HG02970 (cell line): Measurements from ENCODE around the gene TBC1D2B.

Source experiments
- ATAC-seq: cut with Tn5 transposase; IDR thresholded peaks from one replicate; pipeline ENCODE4 v1.9.1; 2021; ENCODE audit warnings: mild to moderate bottlenecking, moderate library complexity, moderate number of reproducible peaks; ENCODE audit not compliant: unreplicated experiment, low FRiP score

TBC1D2B gene

GRCh38 chr15:78098131-78098755 lies 20.7 kb upstream of the TBC1D2B start:
- ATAC-seq, result no peak

GRCh38 chr15:78097667-78098066 lies 20.2 kb upstream of the TBC1D2B start:
- no peak for ATAC-seq

GRCh38 chr15:78093242-78094020 lies 15.9 kb upstream of the TBC1D2B start:
- ATAC-seq, result no peak

GRCh38 chr15:78092261-78093041 lies 14.9 kb upstream of the TBC1D2B start, which contains the start of gene SH2D7:
Gene SH2D7, plus strand, starts transcription at chr15:78092561. Its CDS starts 24 bp downstream, at chr15:78092585.
- no peak for ATAC-seq

- no peak for ATAC-seq
Observed at GRCh38 chr15:78090422-78091063, 13.0 kb upstream of the TBC1D2B start.

- no peak for ATAC-seq
Observed at GRCh38 chr15:78088773-78089080, 11.2 kb upstream of the TBC1D2B start.

GRCh38 chr15:78087951-78088772 lies 10.7 kb upstream of the TBC1D2B start:
- no peak for ATAC-seq

GRCh38 chr15:78085928-78086327 lies 8.4 kb upstream of the TBC1D2B start:
- no peak for ATAC-seq

- ATAC-seq, result no peak
Observed at GRCh38 chr15:78084449-78084750, 6.9 kb upstream of the TBC1D2B start.

GRCh38 chr15:78083687-78084448 lies 6.4 kb upstream of the TBC1D2B start:
- ATAC-seq, result no peak

- no peak for ATAC-seq
Observed at GRCh38 chr15:78083186-78083585, 5.7 kb upstream of the TBC1D2B start.

GRCh38 chr15:78082743-78083110 lies 5.2 kb upstream of the TBC1D2B start:
- ATAC-seq, result no peak

- no peak for ATAC-seq
Observed at GRCh38 chr15:78082106-78082742, 4.7 kb upstream of the TBC1D2B start.

- ATAC-seq, result no peak
Observed at GRCh38 chr15:78080088-78080460, 2.6 kb upstream of the TBC1D2B start.

- ATAC-seq, result no peak
Observed at GRCh38 chr15:78079298-78080087, 2.0 kb upstream of the TBC1D2B start.

- no peak for ATAC-seq
Observed at GRCh38 chr15:78077871-78078210, 330 bp upstream of the TBC1D2B start.

GRCh38 chr15:78076231-78077052 lies 1.1 kb downstream of the TBC1D2B start:
- ATAC-seq, result no peak
